ENCODE results near the gene MEF2B. TPM values are rescaled to one million over a fixed set of nuclear protein-coding genes. Genes with fewer than 3 reads are reported as not detected.

The MEF2B gene
- polyA plus RNA-seq, 1 experiment, result 0.38 TPM

DNA sequence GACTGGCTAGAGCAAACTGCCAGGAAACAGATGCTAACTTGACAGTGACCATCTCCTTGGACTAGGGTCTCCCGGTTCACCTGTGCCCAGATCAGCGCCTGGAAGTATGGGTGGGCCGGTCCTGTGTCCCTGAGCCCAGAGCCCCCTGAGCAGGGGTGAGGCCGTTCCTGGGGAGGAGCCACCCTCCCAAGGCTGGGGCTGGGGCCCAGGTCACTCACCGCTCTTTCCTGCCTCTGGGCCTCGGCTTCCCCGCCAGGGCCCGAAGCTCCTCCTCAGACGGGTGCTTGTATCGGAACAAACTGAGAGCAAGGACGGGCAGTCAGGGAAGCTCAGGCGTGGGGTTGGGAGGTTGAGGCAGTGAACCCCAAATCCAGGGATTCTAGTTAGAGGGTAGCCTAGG, 37.2 kb downstream of the MEF2B start:
- Histone ChIP-seq H3K9me3 (ENCODE audit: control insufficient read depth, insufficient read depth, low read length) (peaks cover 15% of the 10 kb centered on the region), H3K27me3 (ENCODE audit: control insufficient read depth, insufficient read depth, low read length) (no peaks in the 10 kb centered on the region), H3K4me3 (ENCODE audit: low read depth, low read length) (no peak overlapping the region), H3K27ac (ENCODE audit: low read depth, low read length) (no peak overlapping the region)
- CTCF ChIA-PET, result no interaction called here
- TF ChIP-seq, protein P1, sequence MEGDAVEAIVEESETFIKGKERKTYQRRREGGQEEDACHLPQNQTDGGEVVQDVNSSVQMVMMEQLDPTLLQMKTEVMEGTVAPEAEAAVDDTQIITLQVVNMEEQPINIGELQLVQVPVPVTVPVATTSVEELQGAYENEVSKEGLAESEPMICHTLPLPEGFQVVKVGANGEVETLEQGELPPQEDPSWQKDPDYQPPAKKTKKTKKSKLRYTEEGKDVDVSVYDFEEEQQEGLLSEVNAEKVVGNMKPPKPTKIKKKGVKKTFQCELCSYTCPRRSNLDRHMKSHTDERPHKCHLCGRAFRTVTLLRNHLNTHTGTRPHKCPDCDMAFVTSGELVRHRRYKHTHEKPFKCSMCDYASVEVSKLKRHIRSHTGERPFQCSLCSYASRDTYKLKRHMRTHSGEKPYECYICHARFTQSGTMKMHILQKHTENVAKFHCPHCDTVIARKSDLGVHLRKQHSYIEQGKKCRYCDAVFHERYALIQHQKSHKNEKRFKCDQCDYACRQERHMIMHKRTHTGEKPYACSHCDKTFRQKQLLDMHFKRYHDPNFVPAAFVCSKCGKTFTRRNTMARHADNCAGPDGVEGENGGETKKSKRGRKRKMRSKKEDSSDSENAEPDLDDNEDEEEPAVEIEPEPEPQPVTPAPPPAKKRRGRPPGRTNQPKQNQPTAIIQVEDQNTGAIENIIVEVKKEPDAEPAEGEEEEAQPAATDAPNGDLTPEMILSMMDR (IDR thresholded peaks at IDR 0.05; ENCODE audit: low read depth, low read length), result no peak
- POLR2A ChIA-PET, result no interaction called here
- no peak for DNase-seq (ENCODE audit: low read depth, low spot score)

DNA sequence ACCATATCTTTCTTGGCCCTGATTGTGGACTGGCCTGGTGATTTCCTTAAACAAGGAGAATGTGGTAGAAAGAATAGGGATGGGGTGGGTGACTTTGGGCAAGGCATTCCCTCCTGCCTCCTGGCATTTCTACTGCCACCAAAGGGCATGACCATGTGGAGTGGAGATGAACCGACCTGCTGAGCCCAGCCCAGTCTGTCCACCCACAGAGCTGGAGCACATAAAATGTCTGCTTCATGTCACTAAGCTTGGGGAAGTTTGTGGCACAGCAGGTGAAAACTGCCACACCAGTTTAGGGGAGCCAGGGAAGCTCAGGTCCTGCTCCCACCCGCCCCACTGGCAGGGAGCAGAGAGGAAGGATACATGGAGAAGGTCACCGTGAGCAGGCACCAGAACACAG, 38.1 kb downstream of the MEF2B start:
- DNase-seq (ENCODE audit: low read depth, low spot score), result no peak
- peaks cover 15% of the 10 kb centered on the region for H3K9me3 ChIP-seq (ENCODE audit: control insufficient read depth, insufficient read depth, low read length)
- ChIA-PET POLR2A (no interaction called here), CTCF (no interaction called here)
- H3K27ac ChIP-seq (ENCODE audit: low read depth, low read length), result no peak overlapping the region
- no peaks in the 10 kb centered on the region for H3K27me3 ChIP-seq (ENCODE audit: control insufficient read depth, insufficient read depth, low read length)
- H3K4me3 ChIP-seq (ENCODE audit: low read depth, low read length), result no peak overlapping the region
- TF ChIP-seq, protein P1 (IDR thresholded peaks at IDR 0.05; ENCODE audit: low read depth, low read length), result no peak

DNA sequence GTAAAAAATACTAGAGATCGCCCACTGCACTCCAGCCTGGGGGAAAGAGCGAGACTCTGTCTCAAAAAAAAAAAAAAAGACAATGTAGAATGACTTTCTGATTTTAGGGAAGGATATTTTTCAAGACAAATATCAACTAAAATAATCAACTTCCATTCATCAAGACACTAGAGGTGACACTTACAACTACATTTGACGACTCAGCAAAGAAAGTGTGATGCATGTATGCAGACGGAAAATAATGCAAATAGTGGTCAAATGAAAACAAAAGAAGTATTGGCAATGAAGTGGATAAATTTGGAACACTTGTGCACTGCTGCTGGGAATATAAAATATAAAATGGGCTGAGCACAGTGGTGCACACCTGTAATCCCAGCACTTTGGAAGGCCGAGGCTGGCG, 44.0 kb downstream of the MEF2B start:
- ChIA-PET POLR2A (no interaction called here), CTCF (no interaction called here)
- TF ChIP-seq, protein P1 (IDR thresholded peaks at IDR 0.05; ENCODE audit: low read depth, low read length), result no peak
- H3K27me3 ChIP-seq (ENCODE audit: control insufficient read depth, insufficient read depth, low read length), result no peaks in the 10 kb centered on the region
- no peak overlapping the region for H3K27ac ChIP-seq (ENCODE audit: low read depth, low read length)
- no peaks in the 10 kb centered on the region; the same call in 1 of the 2 replicates for H3K9me3 ChIP-seq (ENCODE audit: control insufficient read depth, insufficient read depth, low read length)
- no peak overlapping the region for H3K4me3 ChIP-seq (ENCODE audit: low read depth, low read length)
- DNase-seq (ENCODE audit: low read depth, low spot score), result no peak

DNA sequence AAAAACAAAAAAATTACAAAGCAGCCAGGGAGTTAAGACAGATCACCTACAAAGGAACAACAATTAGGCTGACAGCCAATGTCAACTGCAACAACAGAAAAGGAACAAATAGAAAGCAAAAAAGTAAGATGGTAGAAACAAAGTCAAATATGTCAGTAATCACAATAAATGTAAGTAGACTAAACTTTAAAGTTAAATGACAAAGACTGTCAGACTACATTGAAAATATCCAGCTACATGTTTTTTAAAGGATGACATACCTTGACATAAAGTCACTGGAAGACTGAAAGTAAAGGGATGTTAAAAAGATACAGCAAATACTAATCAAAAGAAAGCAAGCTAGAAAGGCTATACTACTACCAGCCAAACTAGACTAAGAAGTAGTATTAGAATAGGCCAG, 46.7 kb downstream of the MEF2B start:
- Histone ChIP-seq H3K27me3 (ENCODE audit: control insufficient read depth, insufficient read depth, low read length) (no peaks in the 10 kb centered on the region), H3K27ac (ENCODE audit: low read depth, low read length) (no peak overlapping the region), H3K9me3 (ENCODE audit: control insufficient read depth, insufficient read depth, low read length) (no peaks in the 10 kb centered on the region; the same call in 1 of the 2 replicates), H3K4me3 (ENCODE audit: low read depth, low read length) (no peak overlapping the region)
- no peak for DNase-seq (ENCODE audit: low read depth, low spot score)
- CTCF ChIA-PET, result interaction anchor here (1.0 to 1.2 kb wide), 2 partner anchors 7 to 51 kb away, joined by 4 to 5 read pairs; no protein-coding TSS in a partner anchor
- POLR2A ChIA-PET, result interaction anchor here (0.7 kb wide), 1 partner anchor 14 kb away, joined by 5 read pairs; no protein-coding TSS in a partner anchor
- TF ChIP-seq, protein P1 (IDR thresholded peaks at IDR 0.05; ENCODE audit: low read depth, low read length), result no peak

DNA sequence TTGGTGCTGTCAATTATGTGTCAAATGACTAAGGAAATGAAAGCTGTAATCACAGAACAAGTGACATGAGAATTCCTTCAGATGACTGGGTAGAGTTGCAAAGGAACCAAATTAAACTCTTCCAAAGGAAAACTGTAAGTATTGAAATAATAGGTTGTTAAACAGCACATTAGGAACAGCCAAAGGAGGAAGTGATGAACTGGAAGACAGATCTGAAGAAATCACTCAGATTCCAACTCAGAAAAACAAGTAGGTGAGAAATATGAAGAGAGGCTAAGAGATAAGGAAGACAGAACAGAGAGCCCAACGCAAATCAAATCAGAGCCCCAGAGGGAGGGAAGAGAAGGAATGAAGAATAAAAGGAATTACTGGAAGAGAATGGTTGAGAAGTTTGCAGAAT, 47.2 kb downstream of the MEF2B start:
- CTCF ChIA-PET, result no interaction called here
- no peak overlapping the region for H3K27ac ChIP-seq (ENCODE audit: low read depth, low read length)
- POLR2A ChIA-PET, result interaction anchor here (0.7 kb wide), 1 partner anchor 13 kb away, joined by 5 read pairs; no protein-coding TSS in a partner anchor
- TF ChIP-seq, protein P1 (IDR thresholded peaks at IDR 0.05; ENCODE audit: low read depth, low read length), result no peak
- DNase-seq (ENCODE audit: low read depth, low spot score), result no peak
- no peak overlapping the region for H3K4me3 ChIP-seq (ENCODE audit: low read depth, low read length)
- no peaks in the 10 kb centered on the region; the same call in 1 of the 2 replicates for H3K9me3 ChIP-seq (ENCODE audit: control insufficient read depth, insufficient read depth, low read length)
- no peaks in the 10 kb centered on the region for H3K27me3 ChIP-seq (ENCODE audit: control insufficient read depth, insufficient read depth, low read length)
